Duodenal mucosa (tissue), 2 donors: Measurements from ENCODE around the gene HIGD1C.
"Not testable (repeated sequence)": the region's sequence is repeated elsewhere in the genome, so short reads cannot be mapped to it uniquely, and the experiment has no call there.

ENCODE experiments used
- H3K27ac ChIP-seq: one replicate; pipeline ENCODE4 v1.7.0; 2013; ENCODE audit warnings: low read depth, low read length
- H3K27me3 ChIP-seq, 2 donors: one replicate each; pipeline ENCODE4 v1.7.0; 2013; ENCODE audit warnings: low read length in 2 of 2, control low read depth in 1 of 2; ENCODE audit not compliant: insufficient read depth in 2 of 2, control insufficient read depth in 1 of 2
- H3K36me3 ChIP-seq, 2 donors: one replicate each; pipeline ENCODE4 v1.7.0; 2013; ENCODE audit warnings: low read length in 2 of 2, control low read depth in 1 of 2; ENCODE audit not compliant: insufficient read depth in 2 of 2, control insufficient read depth in 1 of 2
- H3K4me1 ChIP-seq, 2 donors: one replicate each; pipeline ENCODE4 v1.7.0; 2013; ENCODE audit warnings: low read length in 2 of 2, control low read depth in 1 of 2; ENCODE audit not compliant: insufficient read depth in 2 of 2, control insufficient read depth in 1 of 2
- H3K4me3 ChIP-seq, 2 donors: one replicate each; pipeline ENCODE4 v1.7.0; 2013; ENCODE audit warnings: low read length in 2 of 2, low read depth in 1 of 2
- H3K9ac ChIP-seq, 2 donors: one replicate each; pipeline ENCODE4 v1.7.0; 2013; ENCODE audit warnings: low read length in 2 of 2, low read depth in 1 of 2
- H3K9me3 ChIP-seq, 2 donors: one replicate each; pipeline ENCODE4 v1.7.0; 2013; ENCODE audit warnings: low read length in 2 of 2, control low read depth in 1 of 2; ENCODE audit not compliant: control insufficient read depth in 1 of 2

HIGD1C gene

GRCh38 chr12:51012570-51013236 is 60.4 kb downstream of the HIGD1C start:
- Histone ChIP-seq H3K27ac (no peak overlapping the region), H3K27me3 (no peaks in the 10 kb centered on the region), H3K4me3 (no peak overlapping the region), H3K9me3 (no peaks in the 10 kb centered on the region), H3K4me1 (peaks cover 8 to 9% of the 10 kb centered on the region in 2 donors), H3K9ac (no peak overlapping the region), H3K36me3 (peaks cover 0 to 6% of the 10 kb centered on the region in 2 donors)

DNA sequence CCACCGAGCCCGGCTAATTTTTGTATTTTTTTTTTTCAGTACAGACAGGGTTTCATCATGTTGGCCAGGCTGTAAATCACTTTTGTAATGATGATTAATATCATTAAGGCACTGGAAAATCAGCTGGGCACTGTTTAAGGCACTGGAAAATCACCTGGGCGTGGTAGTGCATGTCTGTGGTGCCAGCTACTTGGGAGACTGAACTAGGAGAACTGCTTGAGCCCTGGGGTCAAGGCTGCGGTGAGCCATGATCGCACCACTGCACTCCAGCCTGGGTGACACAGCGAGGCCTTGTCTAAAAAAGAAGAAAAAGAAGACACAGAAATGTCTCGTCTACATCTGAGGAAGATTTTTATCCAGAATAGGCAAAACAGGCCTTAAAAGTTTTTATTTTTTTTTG is 61.1 kb downstream of the HIGD1C start:
- no peaks in the 10 kb centered on the region for H3K9me3 ChIP-seq
- no peak overlapping the region for H3K9ac ChIP-seq
- no peak overlapping the region for H3K4me3 ChIP-seq
- no peaks in the 10 kb centered on the region for H3K27me3 ChIP-seq
- H3K27ac ChIP-seq = no peak overlapping the region
- no peaks in the 10 kb centered on the region for H3K36me3 ChIP-seq
- peaks cover 8 to 9% of the 10 kb centered on the region in 2 donors for H3K4me1 ChIP-seq

DNA sequence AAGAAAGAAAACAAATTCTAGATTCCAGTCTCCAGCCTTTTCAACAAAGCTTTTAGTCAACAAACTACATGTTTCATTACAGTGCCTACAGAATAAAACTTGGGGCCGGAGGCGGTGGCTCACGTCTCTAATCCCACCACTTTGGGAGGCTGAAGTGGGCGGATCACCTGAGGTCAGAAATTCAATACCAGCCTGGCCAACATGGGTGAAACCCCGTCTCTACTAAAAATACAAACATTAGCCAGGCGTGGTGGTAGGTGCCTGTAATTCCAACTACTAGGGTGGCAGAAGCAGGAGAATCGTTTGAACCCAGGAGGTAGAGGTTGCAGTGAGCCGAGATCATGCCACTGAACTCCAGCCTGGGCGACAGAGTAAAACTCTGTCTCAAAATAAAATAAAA is 62.1 kb downstream of the HIGD1C start:
- not testable (repeated sequence) for H3K9me3 ChIP-seq, H3K27ac ChIP-seq, H3K4me3 ChIP-seq, H3K27me3 ChIP-seq, H3K36me3 ChIP-seq, H3K4me1 ChIP-seq, H3K9ac ChIP-seq

DNA sequence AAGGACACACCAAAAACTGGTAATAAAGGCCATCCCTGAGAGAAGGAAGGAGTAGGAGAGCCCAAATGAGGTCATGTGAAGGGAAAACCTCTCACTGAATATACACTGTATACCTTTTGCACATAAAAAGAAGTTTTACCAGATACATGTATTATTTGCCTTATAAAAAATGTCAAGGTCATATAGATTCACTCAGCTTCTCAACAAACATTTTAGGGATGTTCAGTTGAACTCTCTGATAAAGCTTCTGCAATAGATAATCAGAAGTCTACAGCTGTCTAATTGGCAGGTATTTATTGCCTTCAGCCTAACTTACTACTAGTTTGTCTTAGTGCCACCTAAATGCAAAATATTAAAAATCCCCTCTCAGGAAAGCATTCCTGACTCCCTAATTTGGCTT is 65.1 kb downstream of the HIGD1C start:
- Histone ChIP-seq H3K9me3 (no peaks in the 10 kb centered on the region), H3K27ac (no peak overlapping the region), H3K36me3 (peaks cover 0 to 7% of the 10 kb centered on the region in 2 donors), H3K27me3 (no peaks in the 10 kb centered on the region), H3K9ac (no peak overlapping the region), H3K4me1 (peaks cover 2 to 7% of the 10 kb centered on the region in 2 donors), H3K4me3 (no peak overlapping the region)

DNA sequence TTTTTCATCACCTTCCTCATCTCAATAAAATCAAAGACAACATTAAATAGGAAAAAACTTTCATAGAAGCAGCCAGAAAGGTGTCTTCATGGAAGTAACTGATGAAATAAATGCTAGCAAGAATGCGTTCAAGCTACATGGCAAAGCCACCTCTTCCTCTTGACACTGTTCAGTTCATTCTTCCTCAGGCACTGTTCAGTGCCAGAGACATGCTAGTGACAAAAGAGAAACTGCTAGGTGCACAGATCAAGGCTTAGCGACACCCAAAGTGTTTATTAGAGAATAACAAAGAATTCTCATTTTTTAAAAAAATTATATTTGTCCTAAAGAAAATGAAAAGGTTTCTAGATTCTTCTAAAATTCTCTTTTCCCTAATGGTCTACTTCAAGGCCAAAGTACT is 66.6 kb downstream of the HIGD1C start:
- H3K9ac ChIP-seq = no peak overlapping the region
- H3K4me3 ChIP-seq = no peak overlapping the region
- H3K36me3 ChIP-seq = peaks cover 0 to 7% of the 10 kb centered on the region in 2 donors
- no peak overlapping the region for H3K27ac ChIP-seq
- H3K4me1 ChIP-seq = peaks cover 13 to 20% of the 10 kb centered on the region in 2 donors
- H3K9me3 ChIP-seq = no peaks in the 10 kb centered on the region
- no peaks in the 10 kb centered on the region for H3K27me3 ChIP-seq

- H3K9ac ChIP-seq = no peak overlapping the region
- peaks cover 0 to 7% of the 10 kb centered on the region in 2 donors for H3K36me3 ChIP-seq
- H3K4me1 ChIP-seq = peaks cover 16 to 23% of the 10 kb centered on the region in 2 donors
- H3K27me3 ChIP-seq = no peaks in the 10 kb centered on the region
- H3K9me3 ChIP-seq = no peaks in the 10 kb centered on the region
- no peak overlapping the region for H3K4me3 ChIP-seq
- no peak overlapping the region for H3K27ac ChIP-seq
These were observed 67.6 kb downstream of the HIGD1C start for GRCh38 chr12:51019927-51020326.
